BJ (cell line): ENCODE results near the gene PGAP6. TPM values are rescaled to one million over a fixed set of nuclear protein-coding genes. Genes with fewer than 3 reads are reported as not detected.
"Not testable (repeated sequence)": the region's sequence is repeated elsewhere in the genome, so short reads cannot be mapped to it uniquely, and the experiment has no call there.

Experiments used
- CTCF ChIA-PET: fragments of 350-600 bp; formaldehyde crosslinking; extraction: SDS; loops from one replicate; lab custom pipeline; 2021; ENCODE audit warnings: antibody characterized with exemption, inconsistent platforms; lab: Yijun Ruan, JAX
- POLR2A ChIA-PET: fragments of 300-600 bp; sonication (Branson Sonifier 250); formaldehyde crosslinking; extraction: SDS; loops from one replicate; lab custom pipeline; 2021; ENCODE audit warnings: antibody characterized with exemption; lab: Charles Lee
- DNase-seq: peaks from one replicate; pipeline ENCODE4 v3.0.0-alpha.2; 2011; ENCODE audit warnings: low read depth
- H3K27me3 ChIP-seq: 2 replicates; pipeline ENCODE4 v1.6.0; 2011; ENCODE audit warnings: low read length; ENCODE audit not compliant: control insufficient read depth, insufficient read depth
- H3K36me3 ChIP-seq: 2 replicates; pipeline ENCODE4 v1.5.1; 2011; ENCODE audit warnings: low read length; ENCODE audit not compliant: control insufficient read depth, insufficient read depth
- H3K4me3 ChIP-seq: 2 replicates; pipeline ENCODE4 v1.5.1; 2011; ENCODE audit warnings: low read depth, mild to moderate bottlenecking, control low read depth, low read length
- CTCF ChIP-seq: IDR thresholded peaks from 2 replicates; pipeline ENCODE4 v1.5.1; 2011; ENCODE audit warnings: low read depth, mild to moderate bottlenecking, control low read depth, inconsistent platforms, low read length, moderate library complexity; ENCODE audit not compliant: insufficient read depth
- polyA plus RNA-seq: library from polyadenylated mRNA; depleted of rRNA; stranded (reverse); fragments of >200 nt; gene quantifications from 2 replicates; pipeline ENCODE4 v1.2.3, GENCODE V29; 2011

Gene PGAP6
- polyA plus RNA-seq, 1 experiment = 131 TPM

GRCh38 chr16:363110-363765 lies 18.5 kb downstream of the PGAP6 start:
- no peak for DNase-seq
- Histone ChIP-seq H3K36me3 (peaks cover 15% of the 10 kb centered on the region), H3K4me3 (no peak overlapping the region), H3K27me3 (no peaks in the 10 kb centered on the region)
- ChIA-PET CTCF (interaction anchor here (1.1 to 2.7 kb wide), 11 partner anchors 8 to 261 kb away, joined by 3 to 67 read pairs (median 8); partner anchors contain the start of genes AXIN1, HBQ1 and MRPL28), POLR2A (no interaction called here)
- TF ChIP-seq CTCF = no peak

GRCh38 chr16:362702-362999 lies 19.1 kb downstream of the PGAP6 start:
- DNase-seq, H3K4me3 ChIP-seq, H3K27me3 ChIP-seq, H3K36me3 ChIP-seq, POLR2A ChIA-PET: not testable (repeated sequence)
- CTCF ChIA-PET = interaction anchor here (0.6 to 2.7 kb wide), 32 partner anchors 8 to 1111 kb away, joined by 3 to 67 read pairs (median 4); partner anchors contain the start of genes ARHGDIG, AXIN1, HBQ1 and MRPL28

GRCh38 chr16:361872-362701 lies 19.7 kb downstream of the PGAP6 start:
- no peaks in the 10 kb centered on the region for H3K27me3 ChIP-seq
- no peak for DNase-seq
- H3K36me3 ChIP-seq = peaks cover 5% of the 10 kb centered on the region
- ChIA-PET POLR2A (no interaction called here), CTCF (interaction anchor here (0.6 to 2.7 kb wide), 35 partner anchors 8 to 1112 kb away, joined by 3 to 67 read pairs (median 4); partner anchors contain the start of genes ARHGDIG, AXIN1, HBQ1 and MRPL28)
- no peak overlapping the region for H3K4me3 ChIP-seq
- peak; percentile 90 for TF ChIP-seq CTCF

- no peak for TF ChIP-seq CTCF
- POLR2A ChIA-PET = no interaction called here
- Histone ChIP-seq H3K27me3 (no peaks in the 10 kb centered on the region), H3K36me3 (peaks cover 2% of the 10 kb centered on the region; the same call in 1 of the 2 replicates), H3K4me3 (no peak overlapping the region)
- CTCF ChIA-PET = interaction anchor here (0.7 to 2.7 kb wide), 22 partner anchors 9 to 296 kb away, joined by 3 to 67 read pairs (median 6); partner anchors contain the start of genes AXIN1, MRPL28 and RHBDF1
- no peak for DNase-seq
Observed at GRCh38 chr16:361341-361871, 20.4 kb downstream of the PGAP6 start.

- CTCF ChIA-PET = interaction anchor here (0.9 to 2.7 kb wide), 11 partner anchors 14 to 295 kb away, joined by 3 to 67 read pairs (median 6); partner anchors contain the start of gene RHBDF1
- POLR2A ChIA-PET = no interaction called here
- TF ChIP-seq CTCF = no peak
- Histone ChIP-seq H3K36me3 (no peaks in the 10 kb centered on the region), H3K27me3 (no peaks in the 10 kb centered on the region), H3K4me3 (no peak overlapping the region)
- no peak for DNase-seq
Observed at GRCh38 chr16:360698-361336, 21.0 kb downstream of the PGAP6 start.
